SK-N-MC (cell line): ENCODE results near the gene YLPM1.

Experiments used
- EZH2 ChIP-seq: fragments of 200-600 bp; sonication (generic); IDR thresholded peaks from one replicate; pipeline ENCODE4 v1.6.1; 2017; ENCODE audit warnings: antibody characterized with exemption
- FOXP2 ChIP-seq: optimal IDR thresholded peaks from 2 replicates; pipeline ENCODE3; 2011; ENCODE audit warnings: mild to moderate bottlenecking, moderate library complexity; ENCODE audit not compliant: insufficient read depth; ENCODE audit errors: extremely low read length, control extremely low read depth
- POLR2AphosphoS5 ChIP-seq: IDR thresholded peaks from 2 replicates; pipeline ENCODE4 v1.6.1; 2012; ENCODE audit warnings: mild to moderate bottlenecking, low read depth, low read length, borderline replicate concordance

GRCh38 chr14:74771399-74771798 lies 8.3 kb downstream of the YLPM1 start:
- no peak for TF ChIP-seq POLR2AphosphoS5
- no peak for TF ChIP-seq EZH2
- no peak for TF ChIP-seq FOXP2
